Karpas-422 (cell line): ENCODE data around the gene OVOL3. TPM values are rescaled to one million over a fixed set of nuclear protein-coding genes. Genes with fewer than 3 reads are reported as not detected.
"Not testable (repeated sequence)": the region's sequence is repeated elsewhere in the genome, so short reads cannot be mapped to it uniquely, and the experiment has no call there.

Experiments used
- DNase-seq: peaks from one replicate; pipeline ENCODE4 v3.0.0-alpha.2; 2015
- H2AFZ ChIP-seq: fragments of 200-600 bp; sonication (generic); 2 replicates; pipeline ENCODE4 v1.6.1; 2014; ENCODE audit warnings: antibody characterized with exemption, low read length, mixed read lengths
- H3K27ac ChIP-seq: fragments of 200-600 bp; sonication (generic); 2 replicates; pipeline ENCODE4 v1.5.1; 2014; ENCODE audit warnings: mild to moderate bottlenecking, low read length, moderate library complexity
- H3K27me3 ChIP-seq: fragments of 200-600 bp; sonication (generic); 2 replicates; pipeline ENCODE4 v1.6.1; 2014; ENCODE audit warnings: low read length, mixed read lengths
- H3K36me3 ChIP-seq: fragments of 200-600 bp; sonication (generic); 2 replicates; pipeline ENCODE4 v1.6.1; 2014; ENCODE audit warnings: low read length, mixed read lengths; ENCODE audit not compliant: insufficient read depth
- H3K4me1 ChIP-seq: fragments of 200-600 bp; sonication (generic); 2 replicates; pipeline ENCODE4 v1.6.1; 2014; ENCODE audit warnings: mild to moderate bottlenecking, low read length, mixed read lengths
- H3K4me2 ChIP-seq: fragments of 200-600 bp; sonication (generic); 2 replicates; pipeline ENCODE4 v1.6.1; 2014; ENCODE audit warnings: low read length, low read depth, mild to moderate bottlenecking; ENCODE audit not compliant: poor library complexity, severe bottlenecking
- H3K4me3 ChIP-seq: fragments of 200-600 bp; sonication (generic); 2 replicates; pipeline ENCODE4 v1.5.1; 2014; ENCODE audit warnings: mild to moderate bottlenecking, antibody characterized with exemption, low read length, mixed read lengths
- H3K79me2 ChIP-seq: fragments of 200-600 bp; sonication (generic); 2 replicates; pipeline ENCODE4 v1.6.1; 2014; ENCODE audit warnings: mild to moderate bottlenecking, low read length, mixed read lengths
- H3K9ac ChIP-seq: fragments of 200-600 bp; sonication (generic); 2 replicates; pipeline ENCODE4 v1.6.0; 2014; ENCODE audit warnings: low read length
- H3K9me2 ChIP-seq: fragments of 200-600 bp; sonication (generic), shearing (Covaris generic); replicated peaks from 2 replicates; pipeline ENCODE4 v1.6.0; 2014; ENCODE audit warnings: mild to moderate bottlenecking, low read length, moderate library complexity; ENCODE audit not compliant: insufficient read depth
- H3K9me3 ChIP-seq: fragments of 300-700, 200-600 bp; sonication (generic); 2 replicates; pipeline ENCODE4 v1.6.1; 2014; ENCODE audit warnings: low read length, mixed read lengths
- H4K20me1 ChIP-seq: fragments of 200-600 bp; sonication (generic); 2 replicates; pipeline ENCODE4 v1.6.1; 2014; ENCODE audit warnings: mild to moderate bottlenecking, antibody characterized with exemption, low read length, low read depth; ENCODE audit not compliant: insufficient read depth
- total RNA-seq: library from RNA; depleted of rRNA; stranded (reverse); fragments of >200 nt; shearing (Covaris generic); gene quantifications from 2 replicates; pipeline ENCODE4 v1.2.3, GENCODE V29; 2014; ENCODE audit warnings: low replicate concordance

The OVOL3 gene
- total RNA-seq, 1 experiment from 2014 or later: 3.1 TPM

DNA sequence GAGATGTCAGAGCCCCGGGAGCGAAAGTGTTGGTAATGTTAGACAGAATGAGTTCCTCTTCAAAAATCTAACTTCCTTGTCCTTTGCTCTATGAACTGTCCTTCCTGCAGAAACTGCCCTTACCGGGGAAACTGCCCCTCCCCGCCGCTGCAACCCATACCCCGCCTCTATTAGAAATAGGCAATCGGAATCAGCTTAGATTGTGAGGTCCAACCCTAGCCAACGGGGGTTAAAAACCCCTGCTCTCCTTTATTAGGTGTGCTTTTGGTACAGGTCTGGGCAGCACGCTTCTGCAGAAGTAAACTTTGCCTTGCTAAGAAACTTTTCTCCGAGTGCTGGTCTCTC is 17.4 kb downstream of the OVOL3 start:
- Histone ChIP-seq H4K20me1 (no peaks in the 10 kb centered on the region), H3K4me2 (peak overlapping the region; percentile 96), H3K9me2 (no peaks in the 10 kb centered on the region), H3K4me3 (peak overlapping the region; percentile 74), H3K36me3 (no peaks in the 10 kb centered on the region; the same call in 1 of the 2 replicates), H3K27me3 (no peaks in the 10 kb centered on the region), H3K27ac (peak overlapping the region; percentile 79), H3K4me1 (peaks cover 18% of the 10 kb centered on the region), H3K79me2 (no peaks in the 10 kb centered on the region), H3K9ac (peak overlapping the region; percentile 85), H3K9me3 (no peaks in the 10 kb centered on the region), H2AFZ (peak overlapping the region; percentile 90)
- DNase-seq: no peak

- H3K9ac ChIP-seq: 0 out of 2 replicates have a peak overlapping the region, but pooled peaks have one; percentile 17
- not testable (repeated sequence) for H3K9me2 ChIP-seq
Observed at GRCh38 chr19:36131221-36131620, 20.3 kb downstream of the OVOL3 start.

GRCh38 chr19:36134867-36135266 is 23.9 kb downstream of the OVOL3 start:
- not testable (repeated sequence) for H2AFZ ChIP-seq, H3K4me2 ChIP-seq, H3K27ac ChIP-seq, H3K9me3 ChIP-seq, H3K27me3 ChIP-seq, H3K36me3 ChIP-seq, H3K4me3 ChIP-seq, H4K20me1 ChIP-seq, H3K9ac ChIP-seq, H3K9me2 ChIP-seq, H3K79me2 ChIP-seq, DNase-seq
- peaks cover 12% of the 10 kb centered on the region for H3K4me1 ChIP-seq

More at GRCh38 chr19:36131221-36131620, 20.3 kb downstream of the OVOL3 start:
- H3K79me2 ChIP-seq, H3K36me3 ChIP-seq, H3K27ac ChIP-seq, H3K4me3 ChIP-seq, H3K27me3 ChIP-seq, H4K20me1 ChIP-seq, H2AFZ ChIP-seq, H3K4me2 ChIP-seq, H3K9me3 ChIP-seq: not testable (repeated sequence)
- peaks cover 18% of the 10 kb centered on the region for H3K4me1 ChIP-seq
- peak; percentile 52 for DNase-seq

DNA sequence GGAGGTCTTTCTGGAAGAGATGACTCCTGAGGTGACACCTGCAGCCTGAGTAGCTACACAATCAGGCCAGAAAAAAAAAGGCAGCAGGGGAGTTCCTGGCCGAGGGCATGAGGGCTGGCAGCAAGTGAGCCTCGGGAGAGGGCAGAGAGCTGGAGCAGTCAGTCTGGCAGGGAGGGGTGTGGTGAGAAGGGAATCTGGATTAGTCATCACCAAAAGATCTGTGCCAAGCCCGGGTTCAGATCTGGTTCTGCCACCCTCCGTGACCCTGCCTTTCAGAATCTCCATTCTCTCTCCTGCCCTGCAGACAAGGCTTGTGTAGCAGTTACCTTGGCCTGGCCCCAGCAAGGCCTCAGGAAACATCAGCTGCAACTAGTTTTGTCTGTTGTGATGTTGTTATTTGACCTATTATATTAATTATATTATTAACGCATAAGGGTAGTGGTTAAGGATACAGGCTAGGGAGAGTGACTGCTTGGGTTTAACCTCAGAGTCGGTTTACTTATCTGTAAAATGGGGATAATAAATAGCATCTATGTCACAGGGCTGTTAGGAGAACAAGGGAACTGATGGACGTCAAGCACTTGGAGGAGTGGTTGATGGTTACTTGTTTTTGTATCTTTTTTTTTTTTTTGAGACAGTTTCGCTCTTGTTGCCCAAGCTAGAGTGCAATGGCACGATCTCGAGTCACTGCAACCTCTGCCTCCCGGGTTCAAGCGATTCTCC is 26.2 kb downstream of the OVOL3 start:
- peak; percentile 37 for DNase-seq

GRCh38 chr19:36139120-36139472 is 28.2 kb downstream of the OVOL3 start:
- peaks cover 19% of the 10 kb centered on the region for H3K79me2 ChIP-seq
- H3K36me3 ChIP-seq: 0 out of 2 replicates have a peak, but pooled peaks cover 7% of the 10 kb centered on the region
- peak overlapping the region; percentile 100 for H3K4me2 ChIP-seq
- H3K27me3 ChIP-seq: no peaks in the 10 kb centered on the region
- peak overlapping the region; percentile 99 for H2AFZ ChIP-seq
- H3K9ac ChIP-seq: peak overlapping the region; percentile 88
- peaks cover 14% of the 10 kb centered on the region for H3K4me1 ChIP-seq
- no peak for DNase-seq
- 0 out of 2 replicates have a peak, but pooled peaks cover 3% of the 10 kb centered on the region for H4K20me1 ChIP-seq
- H3K27ac ChIP-seq: peak overlapping the region; percentile 51; the same call in 1 of the 2 replicates
- no peaks in the 10 kb centered on the region for H3K9me2 ChIP-seq
- H3K4me3 ChIP-seq: peak overlapping the region; percentile 95
- no peaks in the 10 kb centered on the region for H3K9me3 ChIP-seq

More for the DNA sequence above, 26.2 kb downstream of the OVOL3 start:
- Histone ChIP-seq H3K9me3 (no peaks in the 10 kb centered on the region), H4K20me1 (0 out of 2 replicates have a peak, but pooled peaks cover 3% of the 10 kb centered on the region), H3K9me2 (no peaks in the 10 kb centered on the region), H3K27me3 (no peaks in the 10 kb centered on the region), H3K27ac (no peak overlapping the region), H3K4me2 (no peak overlapping the region), H3K4me3 (no peak overlapping the region), H3K36me3 (no peaks in the 10 kb centered on the region), H2AFZ (no peak overlapping the region), H3K79me2 (peaks cover 14% of the 10 kb centered on the region), H3K9ac (no peak overlapping the region), H3K4me1 (peaks cover 14% of the 10 kb centered on the region)

- peaks cover 14% of the 10 kb centered on the region for H3K4me1 ChIP-seq
- peak within 1 kb of the TSS; percentile 80 for H3K27ac ChIP-seq
- peak; percentile 97 for DNase-seq
- peak within 1 kb of the TSS; percentile 95 for H3K4me3 ChIP-seq
- H3K9me2 ChIP-seq: no peaks in the 10 kb centered on the region
- peak within 1 kb of the TSS; percentile 88 for H3K9ac ChIP-seq
- H3K36me3 ChIP-seq: 0 out of 2 replicates have a peak, but pooled peaks cover 7% of the 10 kb centered on the region
- no peaks in the 10 kb centered on the region for H3K9me3 ChIP-seq
- H4K20me1 ChIP-seq: 0 out of 2 replicates have a peak, but pooled peaks cover 3% of the 10 kb centered on the region
- H3K79me2 ChIP-seq: peaks cover 19% of the 10 kb centered on the region
- H3K27me3 ChIP-seq: no peaks in the 10 kb centered on the region
- H2AFZ ChIP-seq: peak within 1 kb of the TSS; percentile 99
- H3K4me2 ChIP-seq: peak within 1 kb of the TSS; percentile 100
Observed at GRCh38 chr19:36139473-36140303, 28.7 kb downstream of the OVOL3 start, which contains the start of gene CAPNS1. CAPNS1 (plus strand) TSS chr19:36140066; CDS start chr19:36141012, 946 bp downstream.

GRCh38 chr19:36140304-36141038 is 29.5 kb downstream of the OVOL3 start:
- Histone ChIP-seq H2AFZ (peak overlapping the region; percentile 60), H3K9me3 (no peaks in the 10 kb centered on the region)
- DNase-seq: peak; percentile 93

More at GRCh38 chr19:36140304-36141038, 29.5 kb downstream of the OVOL3 start:
- H3K9me2 ChIP-seq: no peaks in the 10 kb centered on the region
- peak overlapping the region; percentile 88 for H3K9ac ChIP-seq
- 0 out of 2 replicates have a peak, but pooled peaks cover 3% of the 10 kb centered on the region for H4K20me1 ChIP-seq
- peaks cover 14% of the 10 kb centered on the region for H3K4me1 ChIP-seq
- H3K4me2 ChIP-seq: peak overlapping the region; percentile 100
- no peaks in the 10 kb centered on the region for H3K27me3 ChIP-seq
- peaks cover 9% of the 10 kb centered on the region; the same call in 1 of the 2 replicates for H3K36me3 ChIP-seq
- peak overlapping the region; percentile 95 for H3K4me3 ChIP-seq
- peak overlapping the region; percentile 80 for H3K27ac ChIP-seq
- H3K79me2 ChIP-seq: peaks cover 19% of the 10 kb centered on the region
